Fibroblast of lung (primary cell): ENCODE data around the gene THBS4. TPM values are rescaled to one million over a fixed set of nuclear protein-coding genes. Genes with fewer than 3 reads are reported as not detected.

Experiments
- DNase-seq, 2 donors: peaks; one replicate each; pipeline versions ENCODE4 v3.0.0 to v3.0.0-alpha.2; 2010; ENCODE audit warnings: low read depth in 2 of 2
- H2AFZ ChIP-seq: 2 replicates; pipeline ENCODE4 v1.5.1; 2012; ENCODE audit warnings: low read length, control low read depth, inconsistent platforms
- H3K27ac ChIP-seq: 2 replicates; pipeline ENCODE4 v1.5.1; 2011; ENCODE audit warnings: low read length, control low read depth; ENCODE audit not compliant: insufficient read depth
- H3K27me3 ChIP-seq: 2 replicates; pipeline ENCODE4 v1.5.1; 2011; ENCODE audit warnings: mild to moderate bottlenecking, low read length; ENCODE audit not compliant: control insufficient read depth, insufficient read depth
- H3K36me3 ChIP-seq: 2 replicates; pipeline ENCODE4 v1.5.1; 2011; ENCODE audit warnings: low read length; ENCODE audit not compliant: control insufficient read depth, insufficient read depth
- H3K4me1 ChIP-seq: 2 replicates; pipeline ENCODE4 v1.5.1; 2011; ENCODE audit warnings: low read length; ENCODE audit not compliant: control insufficient read depth, insufficient read depth; ENCODE audit errors: extremely low read depth
- H3K4me2 ChIP-seq: 2 replicates; pipeline ENCODE4 v1.5.1; 2011; ENCODE audit warnings: low read length, control low read depth; ENCODE audit not compliant: insufficient read depth; ENCODE audit errors: extremely low read depth
- H3K4me3 ChIP-seq, 4 experiments: fragments of 200-600 bp in 1 of 4; sonication (generic) in 1 of 4; replicated peaks in 1 of 4; 2 replicates each; pipeline ENCODE4 v1.5.1; 2011 to 2016; ENCODE audit warnings: low read length in 4 of 4, low read depth in 3 of 4, mild to moderate bottlenecking in 3 of 4, control low read depth in 2 of 4, inconsistent platforms in 1 of 4, mixed read lengths in 1 of 4; ENCODE audit not compliant: insufficient read depth in 1 of 4; ENCODE audit errors: control extremely low read depth in 1 of 4
- H3K79me2 ChIP-seq: 2 replicates; pipeline ENCODE4 v1.5.1; 2012; ENCODE audit warnings: mild to moderate bottlenecking, low read length, inconsistent platforms; ENCODE audit not compliant: control insufficient read depth, insufficient read depth
- H3K9ac ChIP-seq: 2 replicates; pipeline ENCODE4 v1.5.1; 2011; ENCODE audit warnings: mild to moderate bottlenecking, low read length, control low read depth; ENCODE audit not compliant: insufficient read depth
- H3K9me3 ChIP-seq: 2 replicates; pipeline ENCODE4 v1.5.1; 2012; ENCODE audit warnings: low read depth, low read length; ENCODE audit not compliant: control insufficient read depth, insufficient read depth
- H4K20me1 ChIP-seq: 2 replicates; pipeline ENCODE4 v1.5.1; 2011; ENCODE audit warnings: low read length; ENCODE audit not compliant: control insufficient read depth, insufficient read depth; ENCODE audit errors: extremely low read depth
- CTCF ChIP-seq, 2 donors: IDR thresholded peaks in 1 of 2; conservative IDR thresholded peaks in 1 of 2; 1 replicate in 1 of 2; 2 replicates in 1 of 2; pipeline ENCODE4 v1.5.1; 2011 to 2012; ENCODE audit warnings: low read length in 2 of 2, control low read depth in 1 of 2, inconsistent platforms in 1 of 2, low read depth in 1 of 2, mild to moderate bottlenecking in 1 of 2
- EZH2 ChIP-seq: IDR thresholded peaks from 2 replicates; pipeline ENCODE4 v1.5.1; 2012; ENCODE audit warnings: low read length, control low read depth, mild to moderate bottlenecking; ENCODE audit errors: missing control alignments
- polyA plus RNA-seq, 2 donors: library from polyadenylated mRNA; depleted of rRNA in 1 of 2; stranded (reverse) in 1 of 2; unstranded in 1 of 2; fragments of >200 nt; gene quantifications; 2 replicates each; pipeline ENCODE4 v1.2.1, GENCODE V29; 2011 to 2012; ENCODE audit warnings: missing spikeins in 1 of 2
- total RNA-seq: library from RNA; depleted of rRNA; stranded (reverse); fragments of >200 nt; gene quantifications from 2 replicates; pipeline ENCODE4 v1.2.1, GENCODE V29; 2014

The THBS4 gene
- total and polyA plus RNA-seq, 2 donors (not counting 1 experiment from before 2014, with no cell fraction given) = 0.11 to 1.5 TPM

GRCh38 chr5:80128141-80128540 lies 93.0 kb downstream of the THBS4 start:
- TF ChIP-seq CTCF (conservative IDR thresholded peaks at IDR 0.05 in 1 of 2, IDR thresholded peaks at IDR 0.05 in 1 of 2; ENCODE audit: low read depth in 1 of 2, low read length in 2 of 2) (no peak), EZH2 (no peak)
- DNase-seq = peak in 1 of 2 donors; percentile 35

GRCh38 chr5:80129146-80129545 lies 94.0 kb downstream of the THBS4 start:
- no peak overlapping the region for H3K4me2 ChIP-seq
- H3K9ac ChIP-seq = no peak overlapping the region
- no peaks in the 10 kb centered on the region for H3K4me1 ChIP-seq
- no peak overlapping the region for H3K27ac ChIP-seq
- no peak overlapping the region for H3K4me3 ChIP-seq
- no peaks in the 10 kb centered on the region for H4K20me1 ChIP-seq
- no peaks in the 10 kb centered on the region for H3K36me3 ChIP-seq
- TF ChIP-seq CTCF (conservative IDR thresholded peaks at IDR 0.05 in 1 of 2, IDR thresholded peaks at IDR 0.05 in 1 of 2; ENCODE audit: low read depth in 1 of 2, low read length in 2 of 2) (no peak), EZH2 (no peak)
- no peaks in the 10 kb centered on the region for H3K79me2 ChIP-seq
- H3K9me3 ChIP-seq = no peaks in the 10 kb centered on the region
- DNase-seq = no peak
- H2AFZ ChIP-seq = no peak overlapping the region
- no peaks in the 10 kb centered on the region for H3K27me3 ChIP-seq

More at GRCh38 chr5:80128141-80128540, 93.0 kb downstream of the THBS4 start:
- Histone ChIP-seq H3K79me2 (no peaks in the 10 kb centered on the region), H3K9ac (no peak overlapping the region), H2AFZ (no peak overlapping the region), H4K20me1 (no peaks in the 10 kb centered on the region), H3K36me3 (no peaks in the 10 kb centered on the region), H3K4me3 (no peak overlapping the region), H3K27me3 (no peaks in the 10 kb centered on the region), H3K9me3 (no peaks in the 10 kb centered on the region), H3K4me1 (no peaks in the 10 kb centered on the region), H3K4me2 (no peak overlapping the region), H3K27ac (no peak overlapping the region)

Other genes with a start within 250 kb of the THBS4 start
- gene MTX3, start 44.1 kb upstream of the THBS4 start, total RNA-seq = 14.1 and 18.0 TPM in 2 replicates
- 9.6 and 11.2 TPM in 2 replicates for gene MTX3, start 44.1 kb upstream of the THBS4 start, polyA plus RNA-seq
- 10.9 and 11.3 TPM in 2 replicates for gene SERINC5, start 220.7 kb downstream of the THBS4 start, total RNA-seq
- gene SERINC5, start 220.7 kb downstream of the THBS4 start, polyA plus RNA-seq = 8.9 and 9.5 TPM in 2 replicates